Activated CD4-positive, alpha-beta T cell treated with anti-CD3 and anti-CD28 coated beads for 1 hour (primary cell): ENCODE data around the gene CCDC40.

Source experiments
- DNase-seq: peaks from one replicate; pipeline ENCODE4 v3.0.0-alpha.2; 2020

The CCDC40 gene

DNA sequence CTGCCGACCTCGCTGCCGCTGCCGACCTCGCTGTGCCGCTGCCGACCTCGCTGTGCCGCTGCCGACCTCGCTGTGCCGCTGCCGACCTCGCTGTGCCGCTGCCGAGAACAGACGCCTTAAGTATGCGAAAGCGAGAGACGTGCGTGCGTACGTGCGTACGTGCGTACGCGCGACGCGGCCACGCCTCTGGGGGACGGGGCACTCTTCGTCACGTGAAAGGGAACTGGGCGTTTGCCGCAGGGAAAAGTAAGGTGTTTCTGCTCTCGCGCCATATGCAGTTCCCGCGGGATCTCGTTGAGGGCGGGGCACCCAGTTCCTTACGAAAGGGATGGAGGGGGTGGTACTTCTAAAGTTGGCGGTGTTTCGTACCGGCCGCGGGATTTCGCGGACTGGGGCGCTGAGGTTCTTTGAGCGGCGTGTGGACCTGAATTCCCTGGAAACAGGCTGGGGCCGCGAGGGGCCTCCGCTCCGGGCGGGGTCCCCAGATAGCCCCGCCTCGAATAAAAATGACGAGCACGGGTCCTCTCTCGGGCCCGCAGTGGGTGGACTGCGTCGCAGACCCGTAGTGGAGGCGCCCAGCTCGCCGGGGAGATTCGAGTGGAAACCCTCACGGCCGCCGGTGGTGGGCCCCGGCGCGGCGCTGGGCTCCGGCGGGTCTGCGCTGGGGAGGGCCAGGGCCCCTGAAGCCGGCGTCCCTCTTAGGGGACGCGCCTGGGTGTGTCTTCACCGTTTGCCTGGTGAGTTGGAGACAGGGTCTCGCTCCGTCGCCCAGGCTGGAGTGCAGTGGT, 110.8 kb downstream of the CCDC40 start, which contains the start of gene EIF4A3:
TSS of gene EIF4A3 (minus strand) at position 94 of the 788 bp plus-strand sequence. CDS start 167 bp downstream, outside the sequence.
- peak; percentile 96 for DNase-seq
